ENCODE results near the gene RPS6KL1. TPM values are rescaled to one million over a fixed set of nuclear protein-coding genes. Genes with fewer than 3 reads are reported as not detected.

Gene RPS6KL1
- total RNA-seq, 2 donors from 2014 or later: 9.4 to 17.6 TPM

DNA sequence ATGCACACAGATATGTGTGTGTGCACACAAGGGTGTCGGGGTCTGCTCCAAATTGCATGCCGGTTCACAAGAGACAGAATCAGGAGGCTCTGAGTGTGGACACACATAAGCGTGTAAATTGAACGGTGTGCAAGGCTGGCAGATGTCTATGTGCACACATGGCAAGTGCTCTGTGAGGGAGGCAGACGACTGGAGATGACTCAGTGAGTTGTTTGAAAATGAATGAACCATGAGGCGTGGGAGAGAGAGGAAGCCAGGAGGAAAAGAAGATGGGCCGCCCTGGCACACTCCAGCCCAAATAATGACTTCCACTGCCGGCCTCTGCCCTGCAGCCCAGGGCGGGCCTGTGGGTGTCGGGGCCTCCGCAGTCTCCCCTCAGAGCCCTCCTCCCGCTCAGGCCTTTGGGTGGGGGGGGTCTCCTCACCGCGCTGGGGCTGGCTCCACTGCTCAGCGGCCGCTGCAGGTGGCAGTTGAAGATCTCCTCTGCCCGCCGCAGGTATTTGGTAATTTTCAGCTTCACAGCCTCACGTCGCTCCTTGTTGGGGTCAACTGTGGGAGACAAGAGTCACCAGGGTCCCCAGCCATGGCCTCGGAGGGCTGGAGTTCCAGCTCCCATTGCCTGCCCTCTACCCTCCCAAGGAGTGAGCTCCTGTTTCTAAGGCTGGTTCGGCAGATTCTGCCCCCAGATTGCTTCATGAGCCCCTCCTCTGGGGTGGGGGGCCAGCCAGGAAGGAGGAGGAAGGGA is 3.5 kb downstream of the RPS6KL1 start:
- Histone ChIP-seq H3K27me3 (replicated peaks; ENCODE audit: insufficient read depth) (no peaks in the 10 kb centered on the region), H3K36me3 (no peaks in the 10 kb centered on the region), H3K4me1 (ENCODE audit: control insufficient read depth in 1 of 2, low read depth in 2 of 2) (peaks cover 11 to 35% of the 10 kb centered on the region in 2 donors), H3K4me3 (no peak overlapping the region), H3K27ac (no peak overlapping the region), H3K9me3 (no peaks in the 10 kb centered on the region)
- TF ChIP-seq CTCF (IDR thresholded peaks at IDR 0.05): no peak
- ATAC-seq (ENCODE audit: insufficient number of reproducible peaks, low FRiP score, low read depth) (no peak), DNase-seq (ENCODE audit: low spot score) (no peak)

GRCh38 chr14:74918380-74918779 is 4.7 kb downstream of the RPS6KL1 start:
- peaks cover 16 to 46% of the 10 kb centered on the region in 2 donors for H3K4me1 ChIP-seq (ENCODE audit: control insufficient read depth in 1 of 2, low read depth in 2 of 2)

GRCh38 chr14:74917646-74918081 is 5.4 kb downstream of the RPS6KL1 start:
- ATAC-seq (ENCODE audit: insufficient number of reproducible peaks, low FRiP score, low read depth): no peak
- Histone ChIP-seq H3K4me1 (ENCODE audit: control insufficient read depth in 1 of 2, low read depth in 2 of 2) (peaks cover 16 to 43% of the 10 kb centered on the region in 2 donors), H3K27me3 (replicated peaks; ENCODE audit: insufficient read depth) (no peaks in the 10 kb centered on the region), H3K36me3 (no peaks in the 10 kb centered on the region), H3K9me3 (no peaks in the 10 kb centered on the region), H3K27ac (peak overlapping the region; percentile 55 to 56), H3K4me3 (no peak overlapping the region)
- no peak for DNase-seq (ENCODE audit: low spot score)
- TF ChIP-seq CTCF (IDR thresholded peaks at IDR 0.05): no peak

More at GRCh38 chr14:74918380-74918779, 4.7 kb downstream of the RPS6KL1 start:
- Histone ChIP-seq H3K36me3 (no peaks in the 10 kb centered on the region), H3K27me3 (replicated peaks; ENCODE audit: insufficient read depth) (no peaks in the 10 kb centered on the region), H3K4me3 (no peak overlapping the region), H3K9me3 (no peaks in the 10 kb centered on the region), H3K27ac (peak overlapping the region; percentile 38 to 45)
- no peak for TF ChIP-seq CTCF (IDR thresholded peaks at IDR 0.05)
- ATAC-seq (ENCODE audit: insufficient number of reproducible peaks, low FRiP score, low read depth): no peak
- no peak for DNase-seq (ENCODE audit: low spot score)

- Histone ChIP-seq H3K4me1 (ENCODE audit: control insufficient read depth in 1 of 2, low read depth in 2 of 2) (peaks cover 16 to 38% of the 10 kb centered on the region in 2 donors), H3K27me3 (replicated peaks; ENCODE audit: insufficient read depth) (no peaks in the 10 kb centered on the region), H3K36me3 (no peaks in the 10 kb centered on the region), H3K9me3 (no peaks in the 10 kb centered on the region), H3K27ac (peak overlapping the region; percentile 55 to 56), H3K4me3 (no peak overlapping the region)
- TF ChIP-seq CTCF (IDR thresholded peaks at IDR 0.05): no peak
- ATAC-seq (ENCODE audit: insufficient number of reproducible peaks, low FRiP score, low read depth): no peak
- no peak for DNase-seq (ENCODE audit: low spot score)
Observed at GRCh38 chr14:74917178-74917543, 5.9 kb downstream of the RPS6KL1 start.

GRCh38 chr14:74915826-74916225 is 7.2 kb downstream of the RPS6KL1 start:
- H3K9me3 ChIP-seq: no peaks in the 10 kb centered on the region
- no peak overlapping the region for H3K4me3 ChIP-seq
- no peak for DNase-seq (ENCODE audit: low spot score)
- H3K27me3 ChIP-seq (replicated peaks; ENCODE audit: insufficient read depth): no peaks in the 10 kb centered on the region
- H3K4me1 ChIP-seq (ENCODE audit: control insufficient read depth in 1 of 2, low read depth in 2 of 2): peaks cover 16 to 37% of the 10 kb centered on the region in 2 donors
- no peak for TF ChIP-seq CTCF (IDR thresholded peaks at IDR 0.05)
- no peak for ATAC-seq (ENCODE audit: insufficient number of reproducible peaks, low FRiP score, low read depth)
- no peaks in the 10 kb centered on the region for H3K36me3 ChIP-seq
- no peak overlapping the region for H3K27ac ChIP-seq

Data from thoracic aorta (tissue), 2 donors.